G401 (cell line): ENCODE data around the gene DEFB132. TPM values are rescaled to one million over a fixed set of nuclear protein-coding genes. Genes with fewer than 3 reads are reported as not detected.
A peak's percentile ranks its signal among the peaks of the same experiment; 100 is the strongest.

Experiments
- DNase-seq: peaks from one replicate; pipeline ENCODE4 v3.0.0-alpha.2; 2015; ENCODE audit warnings: low spot score
- in situ Hi-C: cut with HindIII; loops from 2 replicates; pipeline ENCODE4 v1.10.0; 2016; ENCODE audit warnings: low sequenced_read_pairs, mixed read lengths
- total RNA-seq: library from RNA; depleted of rRNA; stranded (reverse); fragments of >200 nt; shearing (Covaris generic); gene quantifications from 2 replicates; pipeline ENCODE4 v1.2.3, GENCODE V29; 2014

The DEFB132 gene
- total RNA-seq, 1 experiment from 2014 or later: not detected

- in situ Hi-C loops: no loop called here
- DNase-seq: no peak
Measured at GRCh38 chr20:258269-258858, 840 bp downstream of the DEFB132 start.

- DNase-seq: peak; percentile 36
- in situ Hi-C loops: no loop called here
Measured at GRCh38 chr20:258963-259362, 1.4 kb downstream of the DEFB132 start.

- in situ Hi-C loops: no loop called here
Measured at GRCh38 chr20:259981-260380, 2.5 kb downstream of the DEFB132 start.

GRCh38 chr20:263701-264100, 6.2 kb downstream of the DEFB132 start:
- no peak for DNase-seq
- in situ Hi-C loops: no loop called here

More at GRCh38 chr20:259981-260380, 2.5 kb downstream of the DEFB132 start:
- DNase-seq: no peak

- in situ Hi-C loops: loop anchor here (5.0 kb wide), 1 partner anchor 65 kb away; no protein-coding TSS in a partner anchor
- DNase-seq: peak; percentile 83
Measured at GRCh38 chr20:266596-267562, 9.4 kb downstream of the DEFB132 start.

GRCh38 chr20:270517-270916, 13.0 kb downstream of the DEFB132 start:
- DNase-seq: no peak
- in situ Hi-C loops: no loop called here

- DNase-seq: no peak
- in situ Hi-C loops: no loop called here
Measured at GRCh38 chr20:271069-271468, 13.5 kb downstream of the DEFB132 start.

- no peak for DNase-seq
- in situ Hi-C loops: no loop called here
Measured at GRCh38 chr20:271528-271927, 14.0 kb downstream of the DEFB132 start.

- DNase-seq: no peak
- in situ Hi-C loops: no loop called here
Measured at GRCh38 chr20:272718-273117, 15.2 kb downstream of the DEFB132 start.

- in situ Hi-C loops: no loop called here
- DNase-seq: no peak
Measured at GRCh38 chr20:273884-274283, 16.4 kb downstream of the DEFB132 start.

- no peak for DNase-seq
- in situ Hi-C loops: no loop called here
Measured at GRCh38 chr20:275791-276190, 18.3 kb downstream of the DEFB132 start.

GRCh38 chr20:276620-277495, 19.3 kb downstream of the DEFB132 start:
- no peak for DNase-seq
- in situ Hi-C loops: no loop called here

- in situ Hi-C loops: no loop called here
- no peak for DNase-seq
Measured at GRCh38 chr20:277496-277781, 19.9 kb downstream of the DEFB132 start.

- no peak for DNase-seq
- in situ Hi-C loops: no loop called here
Measured at GRCh38 chr20:278181-278580, 20.7 kb downstream of the DEFB132 start.

GRCh38 chr20:278607-279571, 21.4 kb downstream of the DEFB132 start:
- in situ Hi-C loops: no loop called here
- no peak for DNase-seq

GRCh38 chr20:284172-284571, 26.6 kb downstream of the DEFB132 start:
- no peak for DNase-seq
- in situ Hi-C loops: no loop called here

- in situ Hi-C loops: no loop called here
- no peak for DNase-seq
Measured at GRCh38 chr20:286508-286907, 29.0 kb downstream of the DEFB132 start.

GRCh38 chr20:288956-289692, 31.6 kb downstream of the DEFB132 start:
- DNase-seq: no peak

More at GRCh38 chr20:288956-289692, 31.6 kb downstream of the DEFB132 start:
- in situ Hi-C loops: no loop called here
